RWPE2 (cell line): ENCODE results near the gene MRPS2.

Experiments
- ATAC-seq: fragments of 200-7000 bp; cut with Tn5 transposase; 3 replicates; pipeline ENCODE4 v1.9.1; 2021; ENCODE audit warnings: low read depth
- DNase-seq: peaks from one replicate; pipeline ENCODE4 v3.0.0-alpha.2; 2020; ENCODE audit warnings: low spot score
- H3K27ac ChIP-seq: fragments of 450-650 bp; 2 replicates; pipeline ENCODE4 v1.5.1; 2017; ENCODE audit warnings: mild to moderate bottlenecking; ENCODE audit not compliant: poor library complexity, severe bottlenecking
- H3K27me3 ChIP-seq: fragments of 250-450 bp; sonication (Bioruptor Pico); 2 replicates; pipeline ENCODE4 v1.5.1; 2021; ENCODE audit warnings: mild to moderate bottlenecking, moderate library complexity; ENCODE audit not compliant: insufficient read depth, poor library complexity, severe bottlenecking
- H3K36me3 ChIP-seq: fragments of 250-450 bp; sonication (Bioruptor Pico); 2 replicates; pipeline ENCODE4 v1.5.1; 2020; ENCODE audit warnings: low read depth, mild to moderate bottlenecking, moderate library complexity
- H3K4me1 ChIP-seq: fragments of 250-450 bp; sonication (Bioruptor Pico); 2 replicates; pipeline ENCODE4 v1.5.1; 2021; ENCODE audit warnings: mild to moderate bottlenecking, moderate library complexity; ENCODE audit not compliant: insufficient read depth, poor library complexity, severe bottlenecking
- H3K4me3 ChIP-seq: fragments of 250-450 bp; sonication (Bioruptor Pico); 2 replicates; pipeline ENCODE4 v1.5.1; 2021; ENCODE audit warnings: mild to moderate bottlenecking, moderate library complexity; ENCODE audit not compliant: severe bottlenecking
- H3K9me3 ChIP-seq: fragments of 250-450 bp; sonication (Bioruptor Pico); 2 replicates; pipeline ENCODE4 v1.5.1; 2021; ENCODE audit warnings: mild to moderate bottlenecking, moderate library complexity; ENCODE audit not compliant: severe bottlenecking
- TF ChIP-seq, protein P1 (sequence below): fragments of 450-650 bp; IDR thresholded peaks from one replicate; pipeline ENCODE4 v1.5.1; 2017; ENCODE audit warnings: mild to moderate bottlenecking, moderate library complexity; ENCODE audit not compliant: poor library complexity, severe bottlenecking

Gene MRPS2

DNA sequence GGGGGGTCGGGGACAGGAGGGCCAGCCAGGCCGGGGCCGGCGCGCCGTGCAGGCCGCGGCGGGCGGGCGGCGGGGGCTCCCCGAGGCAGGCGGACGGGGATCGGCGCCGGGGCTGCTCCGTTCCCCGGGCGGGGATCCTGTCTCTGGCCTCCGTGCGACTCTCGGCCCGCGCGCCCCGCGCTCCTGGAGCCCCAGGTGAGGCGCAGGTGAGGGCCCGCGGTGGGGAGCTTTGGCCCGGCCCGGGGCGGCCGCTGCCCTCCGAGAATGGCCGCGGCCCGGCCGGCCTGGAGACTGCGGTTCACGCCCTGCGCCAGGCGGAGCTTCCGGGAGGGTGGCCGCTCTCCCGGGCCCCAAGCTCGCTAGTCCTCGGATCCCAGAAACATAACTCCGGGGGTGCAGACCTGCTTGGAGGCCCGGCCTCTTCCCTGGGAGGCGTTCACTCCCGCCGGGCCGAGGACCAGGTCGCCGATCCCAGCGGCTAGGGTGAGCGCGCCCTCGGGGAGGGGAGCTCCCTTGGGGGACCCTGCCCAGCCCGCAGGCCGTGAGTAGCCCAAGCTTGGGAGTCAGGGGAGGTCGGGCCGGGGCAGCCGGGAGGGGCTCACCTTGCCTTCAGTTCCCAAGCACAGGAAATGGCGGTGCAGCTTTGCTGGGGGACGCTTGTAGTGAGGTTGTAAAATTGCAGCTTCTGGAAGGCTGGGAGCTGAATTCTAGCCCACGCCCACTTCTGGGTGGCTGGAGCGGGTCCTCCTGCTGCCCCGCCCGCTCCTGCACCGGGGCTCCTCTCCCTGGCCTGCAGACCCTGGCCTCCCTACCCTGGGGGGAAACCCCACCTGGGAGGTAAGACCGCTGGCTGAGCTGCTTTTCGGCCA, 20.2 kb upstream of the MRPS2 start:
- TF ChIP-seq, protein P1, sequence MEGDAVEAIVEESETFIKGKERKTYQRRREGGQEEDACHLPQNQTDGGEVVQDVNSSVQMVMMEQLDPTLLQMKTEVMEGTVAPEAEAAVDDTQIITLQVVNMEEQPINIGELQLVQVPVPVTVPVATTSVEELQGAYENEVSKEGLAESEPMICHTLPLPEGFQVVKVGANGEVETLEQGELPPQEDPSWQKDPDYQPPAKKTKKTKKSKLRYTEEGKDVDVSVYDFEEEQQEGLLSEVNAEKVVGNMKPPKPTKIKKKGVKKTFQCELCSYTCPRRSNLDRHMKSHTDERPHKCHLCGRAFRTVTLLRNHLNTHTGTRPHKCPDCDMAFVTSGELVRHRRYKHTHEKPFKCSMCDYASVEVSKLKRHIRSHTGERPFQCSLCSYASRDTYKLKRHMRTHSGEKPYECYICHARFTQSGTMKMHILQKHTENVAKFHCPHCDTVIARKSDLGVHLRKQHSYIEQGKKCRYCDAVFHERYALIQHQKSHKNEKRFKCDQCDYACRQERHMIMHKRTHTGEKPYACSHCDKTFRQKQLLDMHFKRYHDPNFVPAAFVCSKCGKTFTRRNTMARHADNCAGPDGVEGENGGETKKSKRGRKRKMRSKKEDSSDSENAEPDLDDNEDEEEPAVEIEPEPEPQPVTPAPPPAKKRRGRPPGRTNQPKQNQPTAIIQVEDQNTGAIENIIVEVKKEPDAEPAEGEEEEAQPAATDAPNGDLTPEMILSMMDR = no peak
- ATAC-seq (peak; percentile 66), DNase-seq (no peak)
- Histone ChIP-seq H3K4me3 (peak overlapping the region; percentile 95), H3K9me3 (no peaks in the 10 kb centered on the region), H3K27ac (peak overlapping the region; percentile 26), H3K4me1 (no peaks in the 10 kb centered on the region), H3K36me3 (peaks cover 19% of the 10 kb centered on the region), H3K27me3 (no peaks in the 10 kb centered on the region)

DNA sequence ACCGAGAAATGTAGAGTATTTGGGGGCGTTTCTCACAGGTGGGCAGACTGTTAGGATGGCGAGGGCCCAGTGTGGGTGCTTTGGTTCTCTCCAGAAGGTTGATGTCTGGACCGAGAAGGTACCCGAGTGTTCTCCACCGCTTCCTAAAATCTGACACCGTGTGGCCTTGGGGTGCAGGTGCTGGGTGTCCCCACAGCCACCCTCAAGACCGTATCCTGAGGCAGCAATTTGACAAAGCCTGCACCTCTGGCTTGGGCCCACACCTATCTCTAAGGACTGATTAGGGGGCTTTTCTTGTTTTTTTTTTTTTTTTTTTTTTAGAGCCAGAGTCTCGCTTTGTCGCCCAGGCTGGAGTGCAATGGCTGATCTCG, 19.6 kb upstream of the MRPS2 start:
- Histone ChIP-seq H3K9me3 (no peaks in the 10 kb centered on the region), H3K36me3 (peaks cover 22% of the 10 kb centered on the region), H3K4me1 (no peaks in the 10 kb centered on the region), H3K27ac (no peak overlapping the region), H3K4me3 (peak overlapping the region; percentile 95), H3K27me3 (no peaks in the 10 kb centered on the region)
- TF ChIP-seq, protein P1 = no peak
- ATAC-seq = no peak
- no peak for DNase-seq

DNA sequence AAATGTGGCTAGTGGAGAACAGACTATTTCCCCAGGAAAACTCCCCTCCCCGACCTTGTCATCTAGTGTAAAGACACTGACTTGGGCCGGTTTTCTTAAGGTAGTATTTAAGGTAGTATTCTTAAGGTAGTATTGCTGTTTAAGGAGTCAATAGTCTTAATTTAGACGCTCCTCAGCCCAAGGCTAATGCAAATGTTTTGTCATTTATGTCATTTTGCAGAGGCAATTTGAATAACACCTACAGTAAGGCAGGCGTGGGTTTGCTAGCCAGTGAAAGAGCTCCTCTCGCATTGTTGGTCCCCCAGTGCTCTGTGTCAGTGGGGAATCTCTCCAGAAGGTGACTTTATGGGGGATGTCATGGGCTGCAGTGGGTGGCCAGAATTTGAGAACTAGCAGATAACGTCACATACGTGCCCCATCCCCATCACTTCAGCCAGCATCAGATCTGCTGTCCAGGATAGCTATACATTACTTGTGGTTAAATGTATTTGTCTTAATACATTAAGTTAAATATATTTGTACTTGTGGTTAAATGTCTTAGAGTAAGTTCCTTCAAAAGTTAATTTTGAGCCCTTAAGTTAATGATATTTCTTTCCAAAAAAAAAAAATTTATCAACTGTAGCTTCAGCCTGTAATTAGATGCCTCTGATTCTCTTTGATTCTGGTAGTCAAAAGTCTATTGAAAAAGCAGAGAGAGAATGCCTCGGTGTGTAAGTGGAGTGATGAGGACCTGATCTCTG, 18.3 kb upstream of the MRPS2 start:
- Histone ChIP-seq H3K9me3 (no peaks in the 10 kb centered on the region), H3K27me3 (no peaks in the 10 kb centered on the region), H3K36me3 (peaks cover 31% of the 10 kb centered on the region), H3K27ac (no peak overlapping the region), H3K4me1 (no peaks in the 10 kb centered on the region), H3K4me3 (no peak overlapping the region)
- ATAC-seq (no peak), DNase-seq (no peak)
- TF ChIP-seq, protein P1 = no peak

DNA sequence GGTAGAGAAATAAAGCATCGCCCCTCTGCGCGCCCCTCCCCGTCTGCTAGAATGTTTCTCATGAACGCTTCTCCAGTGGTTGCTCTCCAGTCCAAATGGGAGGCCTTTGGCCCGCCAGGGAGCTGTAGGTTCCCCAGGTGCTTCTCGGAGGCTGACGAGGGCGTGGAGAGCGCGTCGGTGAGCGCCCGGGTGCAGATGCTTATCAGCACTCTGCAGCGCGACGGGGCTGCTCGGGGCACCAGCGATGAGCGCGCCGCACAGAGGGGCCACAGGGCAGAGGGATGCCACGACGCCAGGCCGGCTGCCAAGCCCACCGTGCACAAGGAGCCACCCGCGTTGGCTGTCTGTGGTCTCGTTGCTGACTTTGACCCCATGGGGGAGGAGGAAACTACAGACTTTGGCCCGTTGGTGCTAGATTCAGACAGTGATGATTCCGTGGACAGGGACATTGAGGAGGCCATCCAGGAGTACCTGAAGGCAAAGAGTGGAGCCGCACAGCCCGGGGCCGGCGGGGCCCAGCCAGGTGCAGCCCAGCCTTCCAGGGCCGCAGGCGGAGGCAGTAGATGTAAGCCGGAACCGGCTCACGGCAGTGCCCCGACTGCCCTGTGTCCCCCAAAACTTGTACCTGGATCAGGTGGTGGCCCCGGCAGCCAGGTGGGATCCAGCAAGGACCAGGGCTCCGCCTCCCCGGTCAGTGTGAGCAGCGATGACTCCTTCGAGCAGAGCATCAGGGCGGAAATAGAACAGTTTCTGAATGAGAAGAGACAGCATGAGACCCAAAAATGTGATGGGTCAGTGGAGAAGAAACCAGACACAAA, 15.8 kb upstream of the MRPS2 start:
- TF ChIP-seq, protein P1 = no peak
- H3K4me3 ChIP-seq = no peak overlapping the region
- no peak for ATAC-seq
- H3K4me1 ChIP-seq = no peaks in the 10 kb centered on the region
- DNase-seq = no peak
- H3K9me3 ChIP-seq = no peaks in the 10 kb centered on the region
- peaks cover 46% of the 10 kb centered on the region for H3K36me3 ChIP-seq
- H3K27ac ChIP-seq = no peak overlapping the region
- no peaks in the 10 kb centered on the region for H3K27me3 ChIP-seq
